ENCODE measurements around the gene SMIM26. TPM values are rescaled to one million over a fixed set of nuclear protein-coding genes. Genes with fewer than 3 reads are reported as not detected.
A peak's percentile ranks its signal among the peaks of the same experiment; 100 is the strongest.

SMIM26 gene
- total RNA-seq, 1 donor from 2014 or later, result 85.2 TPM

DNA sequence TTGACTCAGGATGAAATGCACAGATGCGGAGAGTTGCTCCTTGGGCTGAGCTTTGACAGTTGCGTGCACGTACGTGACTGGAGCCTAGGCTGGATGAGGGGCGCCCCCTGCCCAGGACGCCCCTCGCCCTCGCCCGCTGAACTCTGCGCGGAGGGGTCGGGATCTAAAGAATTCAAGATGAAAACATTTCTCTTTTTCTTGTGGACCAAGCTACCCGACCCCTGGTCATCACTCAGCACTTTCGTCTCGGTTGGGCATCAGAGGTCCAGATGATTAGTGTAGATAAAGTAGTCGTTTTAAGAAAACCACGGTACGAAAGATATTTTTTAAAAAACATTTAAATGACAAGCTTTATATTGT is 21.3 kb downstream of the SMIM26 start:
- TF ChIP-seq POLR2AphosphoS5 (IDR thresholded peaks at IDR 0.05; ENCODE audit: insufficient read depth in 1 of 2, low read depth in 1 of 2), result no peak
- intact Hi-C loops (cut with DNase I), result no loop called here
- peak overlapping the region; percentile 67 for H3K27ac ChIP-seq
- peaks cover 17% of the 10 kb centered on the region for H3K4me1 ChIP-seq
- H3K27me3 ChIP-seq, result no peaks in the 10 kb centered on the region
- H3K36me3 ChIP-seq, result no peaks in the 10 kb centered on the region
- no peaks in the 10 kb centered on the region for H3K9me3 ChIP-seq
- DNase-seq (ENCODE audit: extremely low spot score in 2 of 2), result no peak
- H3K4me3 ChIP-seq, result peak overlapping the region; percentile 64 to 82

DNA sequence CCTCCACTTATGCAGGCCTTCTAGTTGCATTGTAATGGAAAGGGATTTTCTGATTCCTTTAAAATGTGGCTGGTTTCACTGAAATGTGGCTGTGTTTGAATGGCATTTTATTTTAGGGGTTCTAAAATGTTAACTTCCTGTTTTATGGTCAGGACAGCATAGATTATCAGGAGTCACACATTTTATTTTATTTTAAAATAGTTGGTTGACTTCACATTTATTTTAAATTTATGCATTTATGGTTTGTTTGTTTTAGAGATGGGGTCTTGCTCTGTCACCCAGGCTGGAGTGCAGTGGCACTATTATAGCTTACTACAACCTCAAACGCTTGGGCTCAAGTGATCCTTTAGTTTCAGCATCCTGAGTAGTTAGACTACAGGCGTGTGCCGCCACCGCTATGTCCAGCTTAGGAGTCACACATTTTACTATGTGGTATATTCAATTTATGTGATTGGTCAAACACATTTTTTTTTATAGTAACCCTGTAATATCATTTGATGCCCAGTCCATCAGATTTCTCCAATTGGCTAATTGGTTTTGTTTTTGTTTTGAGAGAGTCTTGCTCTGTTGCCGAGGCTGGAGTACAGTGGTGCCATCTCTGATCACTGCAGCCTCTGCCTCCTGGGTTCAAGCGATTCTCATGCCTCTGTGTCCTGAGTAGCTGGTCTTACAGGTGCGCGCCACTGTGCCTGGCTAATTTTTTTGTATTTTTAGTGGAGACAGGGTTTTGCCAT is 22.9 kb downstream of the SMIM26 start:
- no peak for DNase-seq (ENCODE audit: extremely low spot score in 2 of 2)
- H3K4me3 ChIP-seq, result no peak overlapping the region
- TF ChIP-seq, protein P1, sequence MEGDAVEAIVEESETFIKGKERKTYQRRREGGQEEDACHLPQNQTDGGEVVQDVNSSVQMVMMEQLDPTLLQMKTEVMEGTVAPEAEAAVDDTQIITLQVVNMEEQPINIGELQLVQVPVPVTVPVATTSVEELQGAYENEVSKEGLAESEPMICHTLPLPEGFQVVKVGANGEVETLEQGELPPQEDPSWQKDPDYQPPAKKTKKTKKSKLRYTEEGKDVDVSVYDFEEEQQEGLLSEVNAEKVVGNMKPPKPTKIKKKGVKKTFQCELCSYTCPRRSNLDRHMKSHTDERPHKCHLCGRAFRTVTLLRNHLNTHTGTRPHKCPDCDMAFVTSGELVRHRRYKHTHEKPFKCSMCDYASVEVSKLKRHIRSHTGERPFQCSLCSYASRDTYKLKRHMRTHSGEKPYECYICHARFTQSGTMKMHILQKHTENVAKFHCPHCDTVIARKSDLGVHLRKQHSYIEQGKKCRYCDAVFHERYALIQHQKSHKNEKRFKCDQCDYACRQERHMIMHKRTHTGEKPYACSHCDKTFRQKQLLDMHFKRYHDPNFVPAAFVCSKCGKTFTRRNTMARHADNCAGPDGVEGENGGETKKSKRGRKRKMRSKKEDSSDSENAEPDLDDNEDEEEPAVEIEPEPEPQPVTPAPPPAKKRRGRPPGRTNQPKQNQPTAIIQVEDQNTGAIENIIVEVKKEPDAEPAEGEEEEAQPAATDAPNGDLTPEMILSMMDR (IDR thresholded peaks at IDR 0.05), result no peak
- TF ChIP-seq POLR2A (IDR thresholded peaks at IDR 0.05), result no peak
- no peak for TF ChIP-seq POLR2AphosphoS5 (IDR thresholded peaks at IDR 0.05; ENCODE audit: insufficient read depth in 1 of 2, low read depth in 1 of 2)
- no peaks in the 10 kb centered on the region for H3K27me3 ChIP-seq
- intact Hi-C loops (cut with DNase I), result no loop called here
- H3K9me3 ChIP-seq, result no peaks in the 10 kb centered on the region
- H3K36me3 ChIP-seq, result no peaks in the 10 kb centered on the region
- H3K4me1 ChIP-seq, result peaks cover 17% of the 10 kb centered on the region
- H3K27ac ChIP-seq, result no peak overlapping the region

DNA sequence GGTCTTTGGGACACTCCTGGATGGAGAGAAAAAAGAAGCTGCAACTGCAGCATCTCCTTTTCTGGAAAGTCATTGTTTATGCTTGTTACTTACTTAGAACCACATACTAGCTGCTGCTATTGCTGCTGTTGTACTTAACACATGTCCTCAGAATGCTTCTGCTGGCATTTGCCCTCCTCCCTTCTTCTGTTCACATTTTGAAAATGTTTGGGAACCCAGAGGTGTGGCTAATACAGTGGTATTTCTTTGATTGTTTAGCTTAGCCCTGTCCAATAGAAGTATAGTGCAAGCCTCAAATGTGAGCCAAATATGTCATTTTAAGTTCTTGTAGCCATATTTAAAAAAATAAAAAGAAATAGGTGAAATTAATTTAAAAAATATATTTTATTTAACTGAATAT is 29.0 kb downstream of the SMIM26 start:
- Histone ChIP-seq H3K9me3 (no peaks in the 10 kb centered on the region), H3K27me3 (no peaks in the 10 kb centered on the region), H3K36me3 (peaks cover 0 to 21% of the 10 kb centered on the region in 2 donors), H3K27ac (no peak overlapping the region), H3K4me3 (no peak overlapping the region), H3K4me1 (no peaks in the 10 kb centered on the region)
- intact Hi-C loops (cut with DNase I), result no loop called here
- no peak for DNase-seq (ENCODE audit: extremely low spot score in 2 of 2)
- TF ChIP-seq, protein P1 (IDR thresholded peaks at IDR 0.05), result no peak
- TF ChIP-seq POLR2A (IDR thresholded peaks at IDR 0.05) (no peak), POLR2AphosphoS5 (IDR thresholded peaks at IDR 0.05; ENCODE audit: insufficient read depth in 1 of 2, low read depth in 1 of 2) (no peak)

DNA sequence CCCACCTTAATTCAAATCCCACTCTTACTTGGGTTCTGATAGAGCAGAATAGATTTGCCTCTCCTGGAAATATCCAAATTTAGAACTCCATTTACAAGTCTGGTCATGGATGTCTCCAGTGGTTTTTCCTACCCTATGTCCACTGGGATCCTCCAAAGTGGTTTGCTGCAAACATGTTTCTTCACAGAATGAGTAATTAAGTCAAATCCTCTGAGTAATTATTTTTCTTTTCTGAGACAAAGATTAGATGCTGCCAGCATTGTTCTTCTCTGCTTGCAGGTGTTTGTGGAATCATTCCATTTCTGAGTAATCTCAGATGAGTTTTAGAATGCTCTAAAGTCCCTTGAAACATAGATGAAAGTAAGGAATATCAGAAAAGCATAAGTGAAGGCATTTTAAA is 42.5 kb downstream of the SMIM26 start:
- no peaks in the 10 kb centered on the region for H3K9me3 ChIP-seq
- TF ChIP-seq POLR2A (IDR thresholded peaks at IDR 0.05) (no peak), POLR2AphosphoS5 (IDR thresholded peaks at IDR 0.05; ENCODE audit: insufficient read depth in 1 of 2, low read depth in 1 of 2) (no peak)
- TF ChIP-seq, protein P1 (IDR thresholded peaks at IDR 0.05), result no peak
- intact Hi-C loops (cut with DNase I), result no loop called here
- no peaks in the 10 kb centered on the region for H3K36me3 ChIP-seq
- peaks cover 4% of the 10 kb centered on the region for H3K4me1 ChIP-seq
- DNase-seq (ENCODE audit: extremely low spot score in 2 of 2), result no peak
- H3K27ac ChIP-seq, result no peak overlapping the region
- H3K4me3 ChIP-seq, result no peak overlapping the region
- no peaks in the 10 kb centered on the region for H3K27me3 ChIP-seq

DNA sequence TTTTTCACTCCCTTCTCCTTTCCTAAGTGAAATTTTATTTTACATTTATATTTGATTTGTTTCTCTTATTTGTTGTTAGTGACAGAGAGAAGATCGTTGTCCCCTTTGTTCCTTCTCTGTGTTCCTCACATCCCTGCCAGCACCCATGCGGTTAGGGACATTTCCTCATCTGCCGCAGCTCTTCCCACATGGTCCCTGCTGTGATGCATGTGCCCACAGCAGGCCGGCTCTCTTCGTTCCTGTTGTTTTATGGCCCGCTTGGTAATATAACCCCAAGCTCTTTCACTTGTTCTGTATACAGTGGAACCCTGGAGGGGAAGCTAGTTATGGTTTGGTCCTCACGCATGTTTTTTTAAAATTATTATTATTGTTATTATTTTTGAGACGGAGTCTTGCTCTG is 44.3 kb downstream of the SMIM26 start:
- TF ChIP-seq POLR2AphosphoS5 (IDR thresholded peaks at IDR 0.05; ENCODE audit: insufficient read depth in 1 of 2, low read depth in 1 of 2), result no peak
- TF ChIP-seq POLR2A (IDR thresholded peaks at IDR 0.05), result no peak
- TF ChIP-seq, protein P1 (IDR thresholded peaks at IDR 0.05), result no peak
- intact Hi-C loops (cut with DNase I), result no loop called here
- H3K4me3 ChIP-seq, result no peak overlapping the region
- H3K9me3 ChIP-seq, result no peaks in the 10 kb centered on the region
- no peaks in the 10 kb centered on the region for H3K36me3 ChIP-seq
- H3K27ac ChIP-seq, result no peak overlapping the region
- peaks cover 14% of the 10 kb centered on the region for H3K4me1 ChIP-seq
- no peaks in the 10 kb centered on the region for H3K27me3 ChIP-seq
- no peak for DNase-seq (ENCODE audit: extremely low spot score in 2 of 2)
